OCI-LY7 (cell line): ENCODE results near the gene ZNF609. TPM values are rescaled to one million over a fixed set of nuclear protein-coding genes. Genes with fewer than 3 reads are reported as not detected.

ENCODE experiments used
- BruUV-seq: library from RNA; stranded (reverse); fragments of 400-500 nt; replicated peaks from 2 replicates; lab custom pipeline; 2021; lab: Mats Ljungman, UMichigan
- CTCF ChIA-PET: fragments of 300-600 bp; sonication (Branson Sonifier 250); formaldehyde crosslinking; loops from one replicate; lab custom pipeline; 2022; ENCODE audit warnings: antibody characterized with exemption; ENCODE audit not compliant: unreplicated experiment; lab: Charles Lee
- POLR2A ChIA-PET: fragments of 300-600 bp; sonication (Branson Sonifier 250); formaldehyde crosslinking; loops from one replicate; lab custom pipeline; 2022; ENCODE audit warnings: antibody characterized with exemption; lab: Charles Lee
- DNase-seq: peaks from one replicate; pipeline ENCODE4 v3.0.0-alpha.2; 2015; ENCODE audit warnings: low spot score
- H2AFZ ChIP-seq: fragments of 200-600 bp; sonication (generic), shearing (Covaris generic); 2 replicates; pipeline ENCODE4 v1.6.1; 2014; ENCODE audit warnings: mild to moderate bottlenecking, antibody characterized with exemption, low read length, moderate library complexity
- H3K27ac ChIP-seq: fragments of 200-600 bp; sonication (generic); 2 replicates; pipeline ENCODE4 v1.5.1; 2014; ENCODE audit warnings: mixed run types, low read depth, mild to moderate bottlenecking, moderate library complexity, low read length, inconsistent platforms; ENCODE audit not compliant: poor library complexity, severe bottlenecking
- H3K36me3 ChIP-seq: fragments of 200-600 bp; sonication (generic); 2 replicates; pipeline ENCODE4 v1.6.1; 2014; ENCODE audit warnings: mild to moderate bottlenecking, antibody characterized with exemption, low read length, moderate library complexity, mixed read lengths; ENCODE audit not compliant: insufficient read depth
- H3K4me1 ChIP-seq: fragments of 200-600 bp; sonication (generic); 2 replicates; pipeline ENCODE4 v1.5.1; 2014; ENCODE audit warnings: mild to moderate bottlenecking, low read length; ENCODE audit not compliant: insufficient read depth, poor library complexity, severe bottlenecking
- H3K4me2 ChIP-seq: fragments of 200-600 bp; sonication (generic); 2 replicates; pipeline ENCODE4 v1.6.1; 2014; ENCODE audit warnings: mild to moderate bottlenecking, low read length
- H3K4me3 ChIP-seq: fragments of 200-600 bp; sonication (generic); 2 replicates; pipeline ENCODE4 v1.5.1; 2014; ENCODE audit warnings: mild to moderate bottlenecking, low read depth, low read length; ENCODE audit not compliant: poor library complexity, severe bottlenecking
- H3K79me2 ChIP-seq: fragments of 200-600 bp; sonication (generic); 2 replicates; pipeline ENCODE4 v1.6.1; 2016; ENCODE audit warnings: low read depth, mild to moderate bottlenecking, low read length, moderate library complexity, mixed read lengths; ENCODE audit not compliant: insufficient read depth
- H3K9me2 ChIP-seq: fragments of 200-600 bp; sonication (generic); 2 replicates; pipeline ENCODE4 v1.6.1; 2016; ENCODE audit warnings: mild to moderate bottlenecking, low read length, mixed read lengths; ENCODE audit not compliant: insufficient read depth
- H3K9me3 ChIP-seq: fragments of 200-600 bp; sonication (generic); 2 replicates; pipeline ENCODE4 v1.6.1; 2014; ENCODE audit warnings: mild to moderate bottlenecking, mixed run types, low read length, mixed read lengths
- H4K20me1 ChIP-seq: fragments of 200-600 bp; sonication (generic); 2 replicates; pipeline ENCODE4 v1.6.1; 2014; ENCODE audit warnings: mild to moderate bottlenecking, antibody characterized with exemption, low read length, moderate library complexity, mixed read lengths; ENCODE audit not compliant: insufficient read depth
- EZH2phosphoT487 ChIP-seq: fragments of 200-600 bp; sonication (generic); IDR thresholded peaks from 2 replicates; pipeline ENCODE4 v1.6.1; 2018; ENCODE audit warnings: low read depth, borderline replicate concordance, mild to moderate bottlenecking, mixed run types, antibody characterized with exemption, low read length, moderate library complexity, mixed read lengths
- intact Hi-C: fragments of 100-400 bp; cut with micrococcal nuclease; formaldehyde crosslinking; loops from one replicate; pipeline ENCODE4 v1.10.0; 2022; ENCODE audit not compliant: unreplicated experiment
- total RNA-seq, 2 experiments: library from RNA; depleted of rRNA in 1 of 2; stranded (reverse); fragments of >200 nt in 1 of 2; shearing (Covaris generic) in 1 of 2; gene quantifications; 2 replicates each; pipeline ENCODE4 v1.2.3, GENCODE V29; 2014 to 2022
- TF ChIP-seq, protein P1 (sequence below): fragments of 200-600 bp; sonication (generic); conservative IDR thresholded peaks from 2 replicates; pipeline ENCODE4 v1.5.1; 2014; ENCODE audit warnings: mild to moderate bottlenecking, antibody characterized with exemption, low read length, moderate library complexity, mixed read lengths

The ZNF609 gene
- total RNA-seq, 2 experiments from 2014 or later, result 17.2 to 35.1 TPM

DNA sequence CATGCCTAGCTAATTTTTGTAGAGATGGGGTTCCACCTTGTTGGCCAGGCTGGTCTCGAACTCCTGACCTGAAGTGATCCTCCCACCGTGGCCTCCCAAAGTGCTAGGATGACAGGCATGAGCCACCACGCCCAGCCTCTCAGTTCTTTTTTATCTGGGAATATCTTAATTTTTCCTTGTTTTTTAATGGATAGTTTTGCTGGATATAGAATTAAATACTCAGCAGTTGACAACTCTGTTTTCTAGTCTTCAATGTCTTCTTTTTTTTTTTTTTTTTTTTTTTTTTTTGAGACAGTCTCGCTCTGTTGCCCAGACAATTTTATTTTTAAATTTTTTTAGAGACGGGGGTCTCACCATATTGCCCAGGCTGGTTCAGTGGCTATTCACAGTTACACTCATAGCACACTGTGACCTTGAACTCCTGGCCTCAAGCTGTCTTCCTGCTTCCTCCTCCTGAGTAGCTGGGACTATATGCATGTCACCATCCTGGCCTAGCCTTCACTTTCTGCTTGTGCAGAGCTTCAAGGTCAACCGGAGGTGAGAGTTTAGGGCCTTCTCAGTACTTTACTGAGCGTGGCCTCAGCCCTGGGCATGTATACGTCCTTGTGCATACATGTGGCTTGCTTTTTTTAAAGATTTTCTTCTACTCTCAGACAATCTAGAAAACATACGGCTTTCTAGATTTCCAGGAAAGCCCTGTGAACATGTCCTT lies 120.5 kb downstream of the ZNF609 start:
- no TSS peak for BruUV-seq
- ChIA-PET CTCF (no interaction called here), POLR2A (interaction anchor here (0.8 kb wide), 1 partner anchor 9 kb away, joined by 3 read pairs; no protein-coding TSS in a partner anchor)
- H3K9me3 ChIP-seq, result peaks cover 19% of the 10 kb centered on the region; the same call in 1 of the 2 replicates
- H3K4me1 ChIP-seq, result no peaks in the 10 kb centered on the region
- no peaks in the 10 kb centered on the region for H3K9me2 ChIP-seq
- no peak overlapping the region for H3K4me2 ChIP-seq
- H3K27ac ChIP-seq, result no peak overlapping the region
- H3K79me2 ChIP-seq, result no peaks in the 10 kb centered on the region; the same call in 1 of the 2 replicates
- no peak overlapping the region for H2AFZ ChIP-seq
- H3K4me3 ChIP-seq, result no peak overlapping the region
- intact Hi-C loops, result no loop called here
- no peak for DNase-seq
- no peaks in the 10 kb centered on the region for H4K20me1 ChIP-seq
- TF ChIP-seq EZH2phosphoT487, result no peak
- TF ChIP-seq, protein P1, sequence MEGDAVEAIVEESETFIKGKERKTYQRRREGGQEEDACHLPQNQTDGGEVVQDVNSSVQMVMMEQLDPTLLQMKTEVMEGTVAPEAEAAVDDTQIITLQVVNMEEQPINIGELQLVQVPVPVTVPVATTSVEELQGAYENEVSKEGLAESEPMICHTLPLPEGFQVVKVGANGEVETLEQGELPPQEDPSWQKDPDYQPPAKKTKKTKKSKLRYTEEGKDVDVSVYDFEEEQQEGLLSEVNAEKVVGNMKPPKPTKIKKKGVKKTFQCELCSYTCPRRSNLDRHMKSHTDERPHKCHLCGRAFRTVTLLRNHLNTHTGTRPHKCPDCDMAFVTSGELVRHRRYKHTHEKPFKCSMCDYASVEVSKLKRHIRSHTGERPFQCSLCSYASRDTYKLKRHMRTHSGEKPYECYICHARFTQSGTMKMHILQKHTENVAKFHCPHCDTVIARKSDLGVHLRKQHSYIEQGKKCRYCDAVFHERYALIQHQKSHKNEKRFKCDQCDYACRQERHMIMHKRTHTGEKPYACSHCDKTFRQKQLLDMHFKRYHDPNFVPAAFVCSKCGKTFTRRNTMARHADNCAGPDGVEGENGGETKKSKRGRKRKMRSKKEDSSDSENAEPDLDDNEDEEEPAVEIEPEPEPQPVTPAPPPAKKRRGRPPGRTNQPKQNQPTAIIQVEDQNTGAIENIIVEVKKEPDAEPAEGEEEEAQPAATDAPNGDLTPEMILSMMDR, result no peak
- peaks cover 8% of the 10 kb centered on the region; the same call in 1 of the 2 replicates for H3K36me3 ChIP-seq

DNA sequence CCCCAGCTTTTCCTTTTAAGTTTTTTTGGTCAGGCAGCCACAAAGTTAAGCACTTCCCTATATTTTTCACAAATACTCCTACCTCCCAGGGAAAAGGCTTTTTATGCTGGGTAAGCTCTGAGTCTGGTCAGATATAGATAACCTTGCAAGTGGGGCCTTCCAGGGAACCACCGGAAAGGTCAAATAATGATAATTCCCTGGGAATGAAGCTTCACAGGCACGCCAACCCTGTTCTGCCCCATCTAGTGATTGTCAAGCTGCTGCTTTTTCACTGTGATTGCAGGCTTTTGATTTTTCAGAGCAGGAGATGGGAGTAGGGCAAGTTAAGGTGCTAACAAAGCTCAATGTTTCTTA lies 121.0 kb downstream of the ZNF609 start:
- no peak overlapping the region for H3K4me3 ChIP-seq
- no TSS peak for BruUV-seq
- no peaks in the 10 kb centered on the region for H4K20me1 ChIP-seq
- POLR2A ChIA-PET, result interaction anchor here (0.8 kb wide), 1 partner anchor 9 kb away, joined by 3 read pairs; no protein-coding TSS in a partner anchor
- H3K79me2 ChIP-seq, result peaks cover under 1% of the 10 kb centered on the region; the same call in 1 of the 2 replicates
- peaks cover 8% of the 10 kb centered on the region; the same call in 1 of the 2 replicates for H3K36me3 ChIP-seq
- no peak for TF ChIP-seq EZH2phosphoT487
- TF ChIP-seq, protein P1, result no peak
- no peak overlapping the region for H3K4me2 ChIP-seq
- CTCF ChIA-PET, result no interaction called here
- intact Hi-C loops, result no loop called here
- no peaks in the 10 kb centered on the region for H3K4me1 ChIP-seq
- no peaks in the 10 kb centered on the region for H3K9me2 ChIP-seq
- peaks cover 19% of the 10 kb centered on the region; the same call in 1 of the 2 replicates for H3K9me3 ChIP-seq
- DNase-seq, result no peak
- H3K27ac ChIP-seq, result no peak overlapping the region
- no peak overlapping the region for H2AFZ ChIP-seq

DNA sequence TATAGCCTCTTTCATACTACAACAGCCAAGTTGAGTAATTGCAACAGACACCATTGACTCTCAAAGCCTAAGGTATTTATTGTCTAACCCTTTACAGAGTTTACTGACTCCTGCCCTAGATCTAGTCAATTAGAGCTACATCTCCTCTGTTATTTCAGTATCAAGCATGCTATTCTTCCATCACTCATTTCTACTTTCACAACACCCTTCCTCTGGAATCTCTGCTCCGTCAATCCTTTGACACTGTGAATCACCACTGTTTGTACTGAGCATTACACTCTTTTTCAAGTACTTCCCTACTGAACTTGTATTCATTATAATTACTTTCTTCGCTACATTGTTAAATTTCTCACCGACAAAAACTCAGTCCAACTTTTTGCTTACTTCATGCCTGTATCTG lies 121.8 kb downstream of the ZNF609 start:
- H4K20me1 ChIP-seq, result no peaks in the 10 kb centered on the region
- no peaks in the 10 kb centered on the region for H3K9me2 ChIP-seq
- no peak overlapping the region for H3K27ac ChIP-seq
- no peak overlapping the region for H3K4me2 ChIP-seq
- TF ChIP-seq, protein P1, result no peak
- no peak for TF ChIP-seq EZH2phosphoT487
- peaks cover 19% of the 10 kb centered on the region; the same call in 1 of the 2 replicates for H3K9me3 ChIP-seq
- no peak overlapping the region for H2AFZ ChIP-seq
- no peak overlapping the region for H3K4me3 ChIP-seq
- DNase-seq, result no peak
- ChIA-PET CTCF (no interaction called here), POLR2A (no interaction called here)
- BruUV-seq, result no TSS peak
- peaks cover 8% of the 10 kb centered on the region; the same call in 1 of the 2 replicates for H3K36me3 ChIP-seq
- H3K4me1 ChIP-seq, result no peaks in the 10 kb centered on the region
- peaks cover 3% of the 10 kb centered on the region; the same call in 1 of the 2 replicates for H3K79me2 ChIP-seq
- intact Hi-C loops, result no loop called here
